Measurements from ENCODE around the gene LRRC36. TPM values are rescaled to one million over a fixed set of nuclear protein-coding genes. Genes with fewer than 3 reads are reported as not detected.

Gene LRRC36
- total RNA-seq, 3 donors from 2014 or later (not counting 1 experiment from before 2014, with no cell fraction given) = not detected

DNA sequence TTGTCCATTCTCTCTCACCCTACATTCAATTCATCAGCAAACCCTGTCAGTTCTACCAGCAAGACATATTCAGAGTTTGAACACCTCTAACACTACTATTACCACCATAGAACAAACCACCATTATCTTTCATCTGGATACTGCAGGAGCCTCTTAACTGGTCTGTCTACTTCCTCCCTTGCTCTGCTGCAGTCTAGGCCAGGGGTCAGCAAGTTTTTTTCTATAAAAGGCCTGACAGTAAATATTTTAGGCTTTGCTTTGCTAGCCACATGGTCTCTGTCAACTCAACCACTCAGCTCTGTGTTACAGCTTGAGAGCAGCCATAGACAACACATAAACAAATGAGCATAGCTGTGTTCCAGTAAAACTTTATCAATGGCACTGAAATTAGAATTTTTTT, 13.9 kb upstream of the LRRC36 start:
- DNase-seq = no peak
- no peak overlapping the region for H3K27ac Mint-ChIP-seq
- no peak for ATAC-seq
- no peaks in the 10 kb centered on the region for H3K36me3 ChIP-seq (ENCODE audit: control insufficient read depth, insufficient read depth, low read length)
- TF ChIP-seq, protein P1, sequence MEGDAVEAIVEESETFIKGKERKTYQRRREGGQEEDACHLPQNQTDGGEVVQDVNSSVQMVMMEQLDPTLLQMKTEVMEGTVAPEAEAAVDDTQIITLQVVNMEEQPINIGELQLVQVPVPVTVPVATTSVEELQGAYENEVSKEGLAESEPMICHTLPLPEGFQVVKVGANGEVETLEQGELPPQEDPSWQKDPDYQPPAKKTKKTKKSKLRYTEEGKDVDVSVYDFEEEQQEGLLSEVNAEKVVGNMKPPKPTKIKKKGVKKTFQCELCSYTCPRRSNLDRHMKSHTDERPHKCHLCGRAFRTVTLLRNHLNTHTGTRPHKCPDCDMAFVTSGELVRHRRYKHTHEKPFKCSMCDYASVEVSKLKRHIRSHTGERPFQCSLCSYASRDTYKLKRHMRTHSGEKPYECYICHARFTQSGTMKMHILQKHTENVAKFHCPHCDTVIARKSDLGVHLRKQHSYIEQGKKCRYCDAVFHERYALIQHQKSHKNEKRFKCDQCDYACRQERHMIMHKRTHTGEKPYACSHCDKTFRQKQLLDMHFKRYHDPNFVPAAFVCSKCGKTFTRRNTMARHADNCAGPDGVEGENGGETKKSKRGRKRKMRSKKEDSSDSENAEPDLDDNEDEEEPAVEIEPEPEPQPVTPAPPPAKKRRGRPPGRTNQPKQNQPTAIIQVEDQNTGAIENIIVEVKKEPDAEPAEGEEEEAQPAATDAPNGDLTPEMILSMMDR (IDR thresholded peaks at IDR 0.05) = no peak
- intact Hi-C loops (cut with micrococcal nuclease) = no loop called here
- no peaks in the 10 kb centered on the region for H3K27me3 ChIP-seq (ENCODE audit: control insufficient read depth, insufficient read depth, low read length)
- H3K36me3 Mint-ChIP-seq = no peaks in the 10 kb centered on the region
- no peak overlapping the region for H3K27ac ChIP-seq (ENCODE audit: low read length)
- H3K4me1 Mint-ChIP-seq = no peaks in the 10 kb centered on the region
- H3K27me3 Mint-ChIP-seq (ENCODE audit: low read depth in 2 of 2) = no peaks in the 10 kb centered on the region
- H3K9me3 Mint-ChIP-seq = no peaks in the 10 kb centered on the region
- no peak overlapping the region for H3K4me3 Mint-ChIP-seq
- H3K4me1 ChIP-seq (ENCODE audit: control insufficient read depth, insufficient read depth, low read length) = no peaks in the 10 kb centered on the region
- no peak overlapping the region for H3K4me3 ChIP-seq (ENCODE audit: low read length)
- no peaks in the 10 kb centered on the region for H3K9me3 ChIP-seq (ENCODE audit: control insufficient read depth, insufficient read depth, low read length)

- H3K4me1 ChIP-seq (ENCODE audit: control insufficient read depth, insufficient read depth, low read length) = no peaks in the 10 kb centered on the region
- H3K36me3 ChIP-seq (ENCODE audit: control insufficient read depth, insufficient read depth, low read length) = no peaks in the 10 kb centered on the region
- Mint-ChIP-seq H3K27me3 (ENCODE audit: low read depth in 2 of 2) (peaks cover 14 to 29% of the 10 kb centered on the region in 2 donors), H3K4me3 (no peak overlapping the region), H3K4me1 (no peaks in the 10 kb centered on the region), H3K9me3 (no peaks in the 10 kb centered on the region), H3K27ac (no peak overlapping the region), H3K36me3 (no peaks in the 10 kb centered on the region)
- TF ChIP-seq, protein P1 (IDR thresholded peaks at IDR 0.05) = no peak
- no peak overlapping the region for H3K27ac ChIP-seq (ENCODE audit: low read length)
- H3K27me3 ChIP-seq (ENCODE audit: control insufficient read depth, insufficient read depth, low read length) = no peaks in the 10 kb centered on the region
- DNase-seq (no peak), ATAC-seq (no peak)
- intact Hi-C loops (cut with micrococcal nuclease) = no loop called here
- no peaks in the 10 kb centered on the region for H3K9me3 ChIP-seq (ENCODE audit: control insufficient read depth, insufficient read depth, low read length)
- H3K4me3 ChIP-seq (ENCODE audit: low read length) = no peak overlapping the region
Measured at GRCh38 chr16:67317853-67318252, 8.8 kb upstream of the LRRC36 start.

DNA sequence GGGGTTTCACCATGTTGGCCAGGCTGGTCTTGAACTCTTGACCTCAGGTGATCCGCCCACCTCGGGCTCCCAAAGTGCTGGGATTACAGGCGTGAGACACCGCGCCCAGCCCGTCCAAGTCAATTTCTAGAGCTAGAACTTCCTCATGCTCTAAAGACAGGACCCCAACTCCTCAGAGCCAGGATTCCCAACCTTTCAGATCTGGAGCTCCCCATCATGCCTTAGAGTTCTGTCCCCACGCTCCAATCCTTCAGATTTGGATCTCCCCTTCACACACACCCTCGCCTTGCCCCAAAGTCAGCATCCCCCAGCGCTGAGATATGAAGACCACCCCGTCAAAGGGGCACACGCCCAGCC, 522 bp upstream of the LRRC36 start:
- H3K9me3 Mint-ChIP-seq = no peaks in the 10 kb centered on the region
- H3K36me3 Mint-ChIP-seq = no peaks in the 10 kb centered on the region
- peak overlapping the region; percentile 88 for H3K4me3 Mint-ChIP-seq
- 27% methylated on average over 11 of the region's 11 CpGs for WGBS (ENCODE audit: insufficient coverage)
- H3K27ac Mint-ChIP-seq = peak overlapping the region in 1 of 2 donors; percentile 59
- Histone ChIP-seq H3K36me3 (ENCODE audit: control insufficient read depth, insufficient read depth, low read length) (no peaks in the 10 kb centered on the region), H3K4me1 (ENCODE audit: control insufficient read depth, insufficient read depth, low read length) (peaks cover 18% of the 10 kb centered on the region), H3K27me3 (ENCODE audit: control insufficient read depth, insufficient read depth, low read length) (no peaks in the 10 kb centered on the region), H3K9me3 (ENCODE audit: control insufficient read depth, insufficient read depth, low read length) (no peaks in the 10 kb centered on the region), H3K4me3 (ENCODE audit: low read length) (peak overlapping the region; percentile 54), H3K27ac (ENCODE audit: low read length) (no peak overlapping the region)
- DNase-seq = no peak
- no peak for ATAC-seq
- TF ChIP-seq, protein P1 (IDR thresholded peaks at IDR 0.05) = no peak
- intact Hi-C loops (cut with micrococcal nuclease) = no loop called here
- peaks cover 29 to 34% of the 10 kb centered on the region in 2 donors for H3K27me3 Mint-ChIP-seq (ENCODE audit: low read depth in 2 of 2)
- peaks cover 6 to 18% of the 10 kb centered on the region in 2 donors for H3K4me1 Mint-ChIP-seq

DNA sequence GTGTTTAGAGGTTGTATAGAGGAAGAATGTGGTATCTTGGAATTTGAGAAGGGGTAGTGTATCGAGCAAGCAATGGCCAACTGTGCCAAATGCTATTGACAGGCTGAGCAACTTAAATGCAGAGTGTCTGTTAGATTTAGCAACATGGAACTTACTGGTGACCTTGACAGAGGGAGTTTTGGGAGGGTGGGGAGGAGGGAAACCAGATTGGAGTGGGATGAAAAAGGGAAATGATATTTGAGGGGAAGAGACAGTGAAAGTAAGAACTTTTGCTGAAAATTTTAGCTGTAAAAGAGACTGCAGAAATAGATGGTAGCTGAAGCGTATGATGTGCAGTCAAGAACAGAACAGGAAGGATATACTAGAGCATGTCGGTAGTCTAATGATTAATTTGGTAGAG, 1.1 kb downstream of the LRRC36 start:
- no peak overlapping the region for H3K4me3 Mint-ChIP-seq
- peak in 1 of 2 donors; percentile 7 for DNase-seq
- intact Hi-C loops (cut with micrococcal nuclease) = no loop called here

More for the DNA sequence above, 1.1 kb downstream of the LRRC36 start:
- ATAC-seq = no peak
- no peaks in the 10 kb centered on the region for H3K9me3 ChIP-seq (ENCODE audit: control insufficient read depth, insufficient read depth, low read length)
- H3K36me3 ChIP-seq (ENCODE audit: control insufficient read depth, insufficient read depth, low read length) = no peaks in the 10 kb centered on the region
- Mint-ChIP-seq H3K4me1 (peaks cover 6 to 18% of the 10 kb centered on the region in 2 donors), H3K36me3 (no peaks in the 10 kb centered on the region), H3K9me3 (no peaks in the 10 kb centered on the region), H3K27me3 (ENCODE audit: low read depth in 2 of 2) (peaks cover 21 to 23% of the 10 kb centered on the region in 2 donors), H3K27ac (no peak overlapping the region)
- TF ChIP-seq, protein P1 (IDR thresholded peaks at IDR 0.05) = no peak
- 43% methylated on average over 3 of the region's 3 CpGs for WGBS (ENCODE audit: insufficient coverage)
- H3K4me1 ChIP-seq (ENCODE audit: control insufficient read depth, insufficient read depth, low read length) = peaks cover 18% of the 10 kb centered on the region
- no peaks in the 10 kb centered on the region for H3K27me3 ChIP-seq (ENCODE audit: control insufficient read depth, insufficient read depth, low read length)
- H3K27ac ChIP-seq (ENCODE audit: low read length) = no peak overlapping the region
- no peak overlapping the region for H3K4me3 ChIP-seq (ENCODE audit: low read length)
